Uterus (tissue), 4 donors: ENCODE measurements around the gene CDK15. TPM values are rescaled to one million over a fixed set of nuclear protein-coding genes. Genes with fewer than 3 reads are reported as not detected.

Experiments used
- DNase-seq, 2 donors: peaks; one replicate each; pipeline ENCODE4 v3.0.0-alpha.2; 2019 to 2020
- H3K27ac ChIP-seq, 2 donors: fragments of 200-600 bp; sonication (generic); 1 replicate in 1 of 2; 2 replicates in 1 of 2; pipeline ENCODE4 v1.5.1; 2016 to 2018
- H3K27me3 ChIP-seq, 2 donors: fragments of 200-600 bp; sonication (generic); one replicate each; pipeline ENCODE4 v1.5.1; 2018 to 2019; ENCODE audit warnings: control low read depth in 1 of 2
- H3K36me3 ChIP-seq, 2 donors: fragments of 200-600 bp; sonication (generic); one replicate each; pipeline ENCODE4 v1.5.1; 2019; ENCODE audit warnings: control low read depth in 1 of 2
- H3K4me1 ChIP-seq, 2 donors: fragments of 200-600 bp; sonication (generic); one replicate each; pipeline ENCODE4 v1.5.1; 2018 to 2019; ENCODE audit warnings: control low read depth in 1 of 2
- H3K4me3 ChIP-seq, 2 donors: fragments of 200-600 bp; sonication (generic); 1 replicate in 1 of 2; 2 replicates in 1 of 2; pipeline ENCODE4 v1.5.1; 2018 to 2019; ENCODE audit warnings: mild to moderate bottlenecking in 1 of 2
- H3K9me3 ChIP-seq, 2 donors: fragments of 200-600 bp; sonication (generic); one replicate each; pipeline ENCODE4 v1.5.1; 2019; ENCODE audit warnings: control low read depth in 1 of 2
- CTCF ChIP-seq, 4 experiments: fragments of 200-600 bp in 2 of 4; fragments of 450-650 bp in 2 of 4; sonication (generic) in 2 of 4; IDR thresholded peaks; one replicate each; pipeline ENCODE4 v1.5.1; 2016 to 2019; ENCODE audit warnings: antibody characterized with exemption in 4 of 4, mild to moderate bottlenecking in 2 of 4, moderate library complexity in 1 of 4
- POLR2A ChIP-seq, 2 donors: fragments of 450-650 bp; IDR thresholded peaks; one replicate each; pipeline ENCODE4 v1.6.1; 2016; ENCODE audit warnings: antibody characterized with exemption in 2 of 2, mild to moderate bottlenecking in 1 of 2, moderate library complexity in 1 of 2
- intact Hi-C: fragments of 100-400 bp; cut with DNase I; formaldehyde crosslinking; loops from one replicate; pipeline ENCODE4 v1.15.1; 2023; ENCODE audit warnings: low total_unique reads
- total RNA-seq, 4 donors: library from RNA; depleted of rRNA in 3 of 4; stranded (reverse); fragments of >200 nt in 3 of 4; gene quantifications; one replicate each; pipeline versions ENCODE4 v1.1.0 to v1.2.4, GENCODE V29; 2014 to 2023
- donor health status: DM: yes; HTN: yes; CAD: no.

Gene CDK15
- total RNA-seq, 4 donors from 2014 or later: 0.55 to 6.9 (median 0.88) TPM; not detected in 1

GRCh38 chr2:201932511-201932910 is 126.2 kb downstream of the CDK15 start:
- intact Hi-C loops: no loop called here
- no peak for DNase-seq
- H3K9me3 ChIP-seq: no peaks in the 10 kb centered on the region
- no peak overlapping the region for H3K27ac ChIP-seq
- H3K4me3 ChIP-seq: no peak overlapping the region
- H3K36me3 ChIP-seq: no peaks in the 10 kb centered on the region
- H3K27me3 ChIP-seq: no peaks in the 10 kb centered on the region
- no peaks in the 10 kb centered on the region for H3K4me1 ChIP-seq
- TF ChIP-seq CTCF (IDR thresholded peaks at IDR 0.05) (no peak), POLR2A (IDR thresholded peaks at IDR 0.05) (no peak)

- TF ChIP-seq CTCF (IDR thresholded peaks at IDR 0.05): no peak
- no peak for TF ChIP-seq POLR2A (IDR thresholded peaks at IDR 0.05)
- Histone ChIP-seq H3K27me3 (no peaks in the 10 kb centered on the region), H3K27ac (no peak overlapping the region), H3K36me3 (no peaks in the 10 kb centered on the region), H3K4me1 (no peaks in the 10 kb centered on the region), H3K9me3 (no peaks in the 10 kb centered on the region), H3K4me3 (no peak overlapping the region)
- no peak for DNase-seq
- intact Hi-C loops: no loop called here
These were observed 127.5 kb downstream of the CDK15 start for GRCh38 chr2:201933792-201934237.

GRCh38 chr2:201936817-201937216 is 130.5 kb downstream of the CDK15 start:
- Histone ChIP-seq H3K9me3 (no peaks in the 10 kb centered on the region), H3K4me1 (no peaks in the 10 kb centered on the region), H3K4me3 (no peak overlapping the region), H3K27ac (no peak overlapping the region), H3K36me3 (no peaks in the 10 kb centered on the region), H3K27me3 (no peaks in the 10 kb centered on the region)
- no peak for TF ChIP-seq CTCF (IDR thresholded peaks at IDR 0.05)
- TF ChIP-seq POLR2A (IDR thresholded peaks at IDR 0.05): no peak
- no peak for DNase-seq
- intact Hi-C loops: no loop called here

- Histone ChIP-seq H3K27ac (no peak overlapping the region), H3K4me1 (no peaks in the 10 kb centered on the region), H3K9me3 (no peaks in the 10 kb centered on the region), H3K36me3 (no peaks in the 10 kb centered on the region), H3K4me3 (no peak overlapping the region), H3K27me3 (no peaks in the 10 kb centered on the region)
- intact Hi-C loops: no loop called here
- no peak for DNase-seq
- TF ChIP-seq CTCF (IDR thresholded peaks at IDR 0.05): no peak
- TF ChIP-seq POLR2A (IDR thresholded peaks at IDR 0.05): no peak
These were observed 131.0 kb downstream of the CDK15 start for GRCh38 chr2:201937343-201937742.

- Histone ChIP-seq H3K36me3 (no peaks in the 10 kb centered on the region), H3K4me1 (no peaks in the 10 kb centered on the region), H3K4me3 (no peak overlapping the region), H3K9me3 (no peaks in the 10 kb centered on the region), H3K27ac (no peak overlapping the region), H3K27me3 (no peaks in the 10 kb centered on the region)
- TF ChIP-seq POLR2A (IDR thresholded peaks at IDR 0.05) (no peak), CTCF (IDR thresholded peaks at IDR 0.05) (no peak)
- intact Hi-C loops: no loop called here
- no peak for DNase-seq
These were observed 131.9 kb downstream of the CDK15 start for GRCh38 chr2:201938156-201938775.
